H9 (cell line): ENCODE results near the gene CRACR2A. TPM values are rescaled to one million over a fixed set of nuclear protein-coding genes. Genes with fewer than 3 reads are reported as not detected.

Experiments
- DNase-seq: peaks from one replicate; pipeline ENCODE4 v3.0.0-alpha.2; 2017
- H2AFZ ChIP-seq: one replicate; pipeline ENCODE4 v1.6.1; 2013; ENCODE audit warnings: mild to moderate bottlenecking, low read length, control low read depth, moderate library complexity
- H2AK5ac ChIP-seq: 2 replicates; pipeline ENCODE4 v1.6.1; 2013; ENCODE audit warnings: low read length, control low read depth, mixed read lengths; ENCODE audit not compliant: insufficient read length
- H2BK120ac ChIP-seq: one replicate; pipeline ENCODE4 v1.6.1; 2013; ENCODE audit warnings: low read depth, mild to moderate bottlenecking, low read length, control low read depth, inconsistent platforms; ENCODE audit not compliant: poor library complexity, severe bottlenecking
- H2BK12ac ChIP-seq: 2 replicates; pipeline ENCODE4 v1.6.1; 2013; ENCODE audit warnings: low read length, control low read depth, mixed read lengths, low read depth; ENCODE audit not compliant: insufficient read length
- H2BK15ac ChIP-seq: 2 replicates; pipeline ENCODE4 v1.6.1; 2013; ENCODE audit warnings: low read depth, low read length, control low read depth
- H2BK20ac ChIP-seq: one replicate; pipeline ENCODE4 v1.6.1; 2013; ENCODE audit warnings: low read depth, mild to moderate bottlenecking, low read length, control low read depth, inconsistent platforms; ENCODE audit not compliant: poor library complexity, severe bottlenecking
- H2BK5ac ChIP-seq: 2 replicates; pipeline ENCODE4 v1.6.1; 2013; ENCODE audit warnings: low read length, control low read depth, mixed read lengths; ENCODE audit not compliant: insufficient read length
- H3K14ac ChIP-seq: 2 replicates; pipeline ENCODE4 v1.6.1; 2013; ENCODE audit warnings: low read length, control low read depth; ENCODE audit not compliant: insufficient read depth
- H3K18ac ChIP-seq: 2 replicates; pipeline ENCODE4 v1.6.1; 2013; ENCODE audit warnings: low read depth, mild to moderate bottlenecking, mixed read lengths, low read length, control low read depth; ENCODE audit not compliant: insufficient read length
- H3K23ac ChIP-seq: 2 replicates; pipeline ENCODE4 v1.6.1; 2013; ENCODE audit warnings: low read length, control low read depth, mixed read lengths, low read depth; ENCODE audit not compliant: insufficient read length
- H3K23me2 ChIP-seq: 2 replicates; pipeline ENCODE4 v1.6.1; 2013; ENCODE audit warnings: low read depth, mild to moderate bottlenecking, mixed read lengths, low read length, control low read depth; ENCODE audit not compliant: insufficient read length, poor library complexity, severe bottlenecking
- H3K27ac ChIP-seq: 2 replicates; pipeline ENCODE4 v1.5.1; 2013; ENCODE audit warnings: low read length, control low read depth, mixed read lengths, low read depth; ENCODE audit not compliant: insufficient read length
- H3K27me3 ChIP-seq: 2 replicates; pipeline ENCODE4 v1.6.1; 2013; ENCODE audit warnings: low read length, control low read depth, inconsistent platforms; ENCODE audit not compliant: insufficient read depth
- H3K4ac ChIP-seq: 2 replicates; pipeline ENCODE4 v1.6.1; 2013; ENCODE audit warnings: low read depth, mild to moderate bottlenecking, control low read depth, inconsistent platforms, low read length, moderate library complexity
- H3K4me1 ChIP-seq: 2 replicates; pipeline ENCODE4 v1.6.1; 2013; ENCODE audit warnings: low read length, control low read depth, inconsistent platforms; ENCODE audit not compliant: insufficient read depth
- H3K4me2 ChIP-seq: 2 replicates; pipeline ENCODE4 v1.6.1; 2013; ENCODE audit warnings: low read length, control low read depth, mixed read lengths; ENCODE audit not compliant: insufficient read length, insufficient read depth
- H3K56ac ChIP-seq: 2 replicates; pipeline ENCODE4 v1.6.1; 2013; ENCODE audit warnings: low read depth, mild to moderate bottlenecking, mixed read lengths, low read length, control low read depth; ENCODE audit not compliant: insufficient read length
- H3K79me1 ChIP-seq: 2 replicates; pipeline ENCODE4 v1.6.1; 2013; ENCODE audit warnings: low read depth, mild to moderate bottlenecking, moderate library complexity, low read length, control low read depth, inconsistent platforms; ENCODE audit not compliant: insufficient read depth, poor library complexity, severe bottlenecking
- H3K79me2 ChIP-seq: 2 replicates; pipeline ENCODE4 v1.6.1; 2013; ENCODE audit warnings: low read length, control low read depth, inconsistent platforms; ENCODE audit not compliant: insufficient read depth
- H3K9ac ChIP-seq: 2 replicates; pipeline ENCODE4 v1.6.1; 2013; ENCODE audit warnings: low read length, control low read depth, mixed read lengths; ENCODE audit not compliant: insufficient read length; ENCODE audit errors: extremely low read depth
- H3K9me3 ChIP-seq: one replicate; pipeline ENCODE4 v1.6.1; 2013; ENCODE audit warnings: low read depth, low read length, inconsistent platforms; ENCODE audit not compliant: control insufficient read depth
- H3T11ph ChIP-seq: one replicate; pipeline ENCODE4 v1.6.1; 2013; ENCODE audit warnings: mild to moderate bottlenecking, low read length, control low read depth, inconsistent platforms
- H4K20me1 ChIP-seq: one replicate; pipeline ENCODE4 v1.6.1; 2013; ENCODE audit not compliant: control insufficient read depth, insufficient read length, insufficient read depth
- H4K5ac ChIP-seq: 2 replicates; pipeline ENCODE4 v1.6.1; 2013; ENCODE audit warnings: low read depth, mild to moderate bottlenecking, mixed read lengths, low read length, control low read depth; ENCODE audit not compliant: insufficient read length
- H4K8ac ChIP-seq: replicated peaks from 2 replicates; pipeline ENCODE4 v1.6.1; 2013; ENCODE audit warnings: low read length, control low read depth, mixed read lengths, low read depth; ENCODE audit not compliant: insufficient read length
- H4K91ac ChIP-seq: 2 replicates; pipeline ENCODE4 v1.6.1; 2013; ENCODE audit warnings: low read depth, mild to moderate bottlenecking, moderate library complexity, mixed read lengths, low read length, control low read depth; ENCODE audit not compliant: insufficient read length
- H3K27ac Mint-ChIP-seq, 3 experiments: 2 replicates in 2 of 3; 3 replicates in 1 of 3; pipeline ENCODE4 v1.8.0; 2020 to 2021; ENCODE audit warnings: mixed read lengths in 3 of 3, mild to moderate bottlenecking in 1 of 3, moderate library complexity in 1 of 3
- H3K27me3 Mint-ChIP-seq: 2 replicates; pipeline ENCODE4 v1.8.0; 2021; ENCODE audit warnings: low read depth, mild to moderate bottlenecking, moderate library complexity, mixed read lengths
- H3K36me3 Mint-ChIP-seq, 3 experiments: 2 replicates in 2 of 3; 3 replicates in 1 of 3; pipeline ENCODE4 v1.8.0; 2020 to 2021; ENCODE audit warnings: low read depth in 3 of 3, mixed read lengths in 3 of 3; ENCODE audit not compliant: insufficient read depth in 1 of 3
- H3K4me1 Mint-ChIP-seq, 2 experiments: 2 replicates each; pipeline ENCODE4 v1.8.0; 2020; ENCODE audit warnings: mixed read lengths in 2 of 2
- H3K4me3 Mint-ChIP-seq, 2 experiments: 2 replicates in 1 of 2; 3 replicates in 1 of 2; pipeline ENCODE4 v1.8.0; 2020 to 2021; ENCODE audit warnings: mild to moderate bottlenecking in 2 of 2, mixed read lengths in 2 of 2, moderate library complexity in 1 of 2
- H3K9me3 Mint-ChIP-seq, 2 experiments: 2 replicates in 1 of 2; 3 replicates in 1 of 2; pipeline ENCODE4 v1.8.0; 2020; ENCODE audit warnings: mild to moderate bottlenecking in 2 of 2, mixed read lengths in 2 of 2, moderate library complexity in 1 of 2
- WGBS: extraction: QIAGEN DNeasy Blood & Tissue Kit; methylation state at CpG from one replicate; pipeline ENCODE4 v1.1.7; 2013; ENCODE audit warnings: missing lambda C conversion rate, low lambda C conversion rate, mixed read lengths; ENCODE audit not compliant: insufficient read length; ENCODE audit errors: extremely low coverage; 5-methylcytosine and 5-hydroxymethylcytosine counted together
- total RNA-seq: library from RNA; stranded (reverse); gene quantifications from 2 replicates; pipeline ENCODE4 v1.2.1, GENCODE V29; 2021
- TF ChIP-seq, protein P1 (sequence below): fragments of 200-600 bp; sonication (generic); conservative IDR thresholded peaks from 3 replicates; pipeline ENCODE4 v1.8.0; 2021; ENCODE audit warnings: antibody characterized with exemption, mild to moderate bottlenecking

The CRACR2A gene
- total RNA-seq, 1 experiment from 2014 or later = 2.0 TPM

GRCh38 chr12:3630621-3631271 is 122.2 kb downstream of the CRACR2A start:
- no peak overlapping the region for H2BK12ac ChIP-seq
- no peaks in the 10 kb centered on the region for H3K23me2 ChIP-seq
- no peaks in the 10 kb centered on the region for H3K9me3 ChIP-seq
- no peak overlapping the region for H2BK20ac ChIP-seq
- H3K4ac ChIP-seq = no peak overlapping the region
- H4K91ac ChIP-seq = no peak overlapping the region
- H3K4me2 ChIP-seq = no peak overlapping the region
- H3T11ph ChIP-seq = no peak overlapping the region
- Mint-ChIP-seq H3K4me1 (peaks cover 6 to 18% of the 10 kb centered on the region in 2 experiments), H3K4me3 (no peak overlapping the region), H3K9me3 (no peaks in the 10 kb centered on the region; a peak in 1 of 5 replicates), H3K36me3 (no peaks in the 10 kb centered on the region), H3K27me3 (no peaks in the 10 kb centered on the region; the same call in none of the 2 replicates), H3K27ac (no peak overlapping the region; a peak in 1 of 7 replicates)
- no peaks in the 10 kb centered on the region for H4K20me1 ChIP-seq
- H3K18ac ChIP-seq = no peak overlapping the region
- H2BK5ac ChIP-seq = no peak overlapping the region
- TF ChIP-seq, protein P1, sequence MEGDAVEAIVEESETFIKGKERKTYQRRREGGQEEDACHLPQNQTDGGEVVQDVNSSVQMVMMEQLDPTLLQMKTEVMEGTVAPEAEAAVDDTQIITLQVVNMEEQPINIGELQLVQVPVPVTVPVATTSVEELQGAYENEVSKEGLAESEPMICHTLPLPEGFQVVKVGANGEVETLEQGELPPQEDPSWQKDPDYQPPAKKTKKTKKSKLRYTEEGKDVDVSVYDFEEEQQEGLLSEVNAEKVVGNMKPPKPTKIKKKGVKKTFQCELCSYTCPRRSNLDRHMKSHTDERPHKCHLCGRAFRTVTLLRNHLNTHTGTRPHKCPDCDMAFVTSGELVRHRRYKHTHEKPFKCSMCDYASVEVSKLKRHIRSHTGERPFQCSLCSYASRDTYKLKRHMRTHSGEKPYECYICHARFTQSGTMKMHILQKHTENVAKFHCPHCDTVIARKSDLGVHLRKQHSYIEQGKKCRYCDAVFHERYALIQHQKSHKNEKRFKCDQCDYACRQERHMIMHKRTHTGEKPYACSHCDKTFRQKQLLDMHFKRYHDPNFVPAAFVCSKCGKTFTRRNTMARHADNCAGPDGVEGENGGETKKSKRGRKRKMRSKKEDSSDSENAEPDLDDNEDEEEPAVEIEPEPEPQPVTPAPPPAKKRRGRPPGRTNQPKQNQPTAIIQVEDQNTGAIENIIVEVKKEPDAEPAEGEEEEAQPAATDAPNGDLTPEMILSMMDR = no peak
- H2BK120ac ChIP-seq = no peak overlapping the region
- no peak for DNase-seq
- no peak overlapping the region for H3K9ac ChIP-seq
- no peaks in the 10 kb centered on the region for H3K79me2 ChIP-seq
- H3K27ac ChIP-seq = no peak overlapping the region
- no peaks in the 10 kb centered on the region; the same call in 1 of the 2 replicates for H3K4me1 ChIP-seq
- no peaks in the 10 kb centered on the region for H3K79me1 ChIP-seq
- WGBS = no CpG with 5 or more reads among the region's 8 CpGs
- no peaks in the 10 kb centered on the region for H3K27me3 ChIP-seq
- no peak overlapping the region for H2AK5ac ChIP-seq
- no peak overlapping the region for H3K14ac ChIP-seq
- H2AFZ ChIP-seq = no peak overlapping the region
- no peak overlapping the region for H3K23ac ChIP-seq
- no peak overlapping the region for H3K56ac ChIP-seq
- H4K8ac ChIP-seq = no peak overlapping the region
- no peak overlapping the region for H2BK15ac ChIP-seq
- no peak overlapping the region for H4K5ac ChIP-seq
